ENCODE results near the gene TMEM120B. TPM values are rescaled to one million over a fixed set of nuclear protein-coding genes. Genes with fewer than 3 reads are reported as not detected.
"Not testable (repeated sequence)": the region's sequence is repeated elsewhere in the genome, so short reads cannot be mapped to it uniquely, and the experiment has no call there.

Gene TMEM120B
- polyA plus RNA-seq, 10 donors = 10.6 to 22.9 (median 17.0) TPM

GRCh38 chr12:121740847-121741246, 28.3 kb downstream of the TMEM120B start:
- no peak for DNase-seq

GRCh38 chr12:121741743-121742142, 29.2 kb downstream of the TMEM120B start:
- no peak for DNase-seq

- not testable (repeated sequence) for DNase-seq
Observed at GRCh38 chr12:121745545-121745944, 33.0 kb downstream of the TMEM120B start.

GRCh38 chr12:121748218-121748570, 35.6 kb downstream of the TMEM120B start:
- DNase-seq = no peak

- DNase-seq = peak in 2 of 3 donors; percentile 55 to 69
Observed at GRCh38 chr12:121748571-121749265, 36.2 kb downstream of the TMEM120B start.

- DNase-seq = no peak
Observed at GRCh38 chr12:121749267-121749666, 36.7 kb downstream of the TMEM120B start.

GRCh38 chr12:121750507-121750955, 38.0 kb downstream of the TMEM120B start:
- DNase-seq = no peak

- DNase-seq = no peak
Observed at GRCh38 chr12:121751034-121751433, 38.5 kb downstream of the TMEM120B start.

- DNase-seq = no peak
Observed at GRCh38 chr12:121751749-121752351, 39.3 kb downstream of the TMEM120B start.

GRCh38 chr12:121753844-121754264, 41.3 kb downstream of the TMEM120B start:
- peak in 1 of 3 donors; percentile 45 for DNase-seq

GRCh38 chr12:121754836-121755235, 42.3 kb downstream of the TMEM120B start:
- DNase-seq = no peak

GRCh38 chr12:121755591-121755990, 43.0 kb downstream of the TMEM120B start:
- no peak for DNase-seq

- DNase-seq = not testable (repeated sequence)
Observed at GRCh38 chr12:121758536-121758935, 46.0 kb downstream of the TMEM120B start.

- DNase-seq = peak in 2 of 3 donors; percentile 49 to 63
Observed at GRCh38 chr12:121762269-121762668, 49.7 kb downstream of the TMEM120B start.

- no peak for DNase-seq
Observed at GRCh38 chr12:121764808-121765207, 52.3 kb downstream of the TMEM120B start.

GRCh38 chr12:121765573-121765972, 53.0 kb downstream of the TMEM120B start:
- DNase-seq = peak in 2 of 3 donors; percentile 76 to 78

GRCh38 chr12:121766290-121767039, 53.9 kb downstream of the TMEM120B start:
- no peak for DNase-seq

- peak in 2 of 3 donors; percentile 62 to 72 for DNase-seq
Observed at GRCh38 chr12:121767525-121768016, 55.0 kb downstream of the TMEM120B start.

GRCh38 chr12:121769297-121769830, 56.8 kb downstream of the TMEM120B start:
- no peak for DNase-seq

GRCh38 chr12:121769831-121770301, 57.3 kb downstream of the TMEM120B start:
- no peak for DNase-seq

GRCh38 chr12:121770388-121770787, 57.8 kb downstream of the TMEM120B start:
- no peak for DNase-seq

Measured in muscle of back (tissue), 11 donors.